ENCODE data around the gene AGTRAP.

AGTRAP gene

DNA sequence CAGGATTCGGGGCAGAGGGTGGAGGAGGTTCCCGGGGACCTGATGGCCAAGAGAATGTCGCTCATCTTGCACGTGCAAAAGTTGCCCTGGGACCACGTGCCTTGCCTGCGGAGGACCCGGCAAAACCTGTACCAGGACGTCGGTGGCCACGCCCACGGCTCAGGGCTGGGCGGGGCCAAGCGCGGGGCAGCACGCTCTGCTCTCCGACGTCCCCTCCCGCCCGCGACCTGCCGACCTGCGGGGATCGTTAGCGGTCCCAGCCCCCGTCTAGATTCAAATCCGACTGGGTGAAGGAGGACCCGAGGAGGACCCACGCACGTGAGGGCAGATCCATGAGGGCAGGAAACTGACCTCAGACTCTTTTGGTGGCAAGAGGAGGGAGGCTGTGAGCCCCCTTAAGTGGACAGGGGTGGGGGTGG lies 26.1 kb downstream of the AGTRAP start, which contains the start of gene C1orf167:
Gene C1orf167, plus strand, starts transcription at position 206 of the 419 bp plus-strand sequence. CDS start 2,208 bp downstream, outside the sequence.
- no peak for DNase-seq (ENCODE audit: low read depth in 2 of 2)

DNA sequence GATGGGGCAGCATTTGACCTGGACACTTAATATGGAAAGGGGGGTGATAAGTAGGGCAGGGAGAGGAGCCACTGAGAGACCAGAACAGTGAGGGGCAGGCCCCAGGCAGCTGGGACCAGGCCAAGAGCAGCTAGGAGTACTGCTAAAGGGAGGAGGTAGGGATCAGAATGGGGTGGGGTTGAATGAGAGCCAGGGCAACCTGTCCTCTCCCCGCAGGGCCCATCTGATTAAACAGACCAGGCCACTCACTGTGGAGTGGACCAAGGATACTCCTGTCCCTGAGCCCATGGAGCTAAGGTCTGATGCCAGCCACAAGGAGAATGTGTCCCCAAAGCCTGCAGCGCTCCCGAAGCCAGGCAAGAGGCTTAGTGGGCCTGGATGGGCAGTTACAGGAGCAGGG lies 28.2 kb downstream of the AGTRAP start:
- no peak for DNase-seq (ENCODE audit: low read depth in 2 of 2)

DNA sequence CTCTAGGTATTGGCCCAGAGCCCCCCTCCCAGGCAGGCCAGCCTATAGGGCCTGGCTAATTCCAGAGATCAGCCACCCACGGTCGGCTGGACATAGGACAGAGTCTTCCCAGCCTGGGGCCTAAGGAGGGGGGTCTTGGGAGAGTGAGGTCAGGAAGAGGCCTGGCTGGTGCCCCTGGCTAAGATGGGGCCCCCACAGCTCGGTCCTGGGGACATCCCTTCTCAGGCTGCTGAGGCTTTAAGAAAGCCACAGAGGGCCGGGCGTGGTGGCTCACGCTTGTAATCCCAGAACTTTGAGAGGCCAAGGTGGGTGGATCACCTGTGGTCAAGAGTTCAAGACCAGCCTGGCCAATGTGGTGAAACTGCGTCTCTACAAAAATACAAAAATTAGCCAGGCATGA lies 28.6 kb downstream of the AGTRAP start:
- DNase-seq (ENCODE audit: low read depth in 2 of 2): no peak

- DNase-seq (ENCODE audit: low read depth in 2 of 2): no peak
Measured at GRCh38 chr1:11765661-11766428, 29.9 kb downstream of the AGTRAP start.

GRCh38 chr1:11766429-11766776 lies 30.5 kb downstream of the AGTRAP start:
- DNase-seq (ENCODE audit: low read depth in 2 of 2): no peak

DNA sequence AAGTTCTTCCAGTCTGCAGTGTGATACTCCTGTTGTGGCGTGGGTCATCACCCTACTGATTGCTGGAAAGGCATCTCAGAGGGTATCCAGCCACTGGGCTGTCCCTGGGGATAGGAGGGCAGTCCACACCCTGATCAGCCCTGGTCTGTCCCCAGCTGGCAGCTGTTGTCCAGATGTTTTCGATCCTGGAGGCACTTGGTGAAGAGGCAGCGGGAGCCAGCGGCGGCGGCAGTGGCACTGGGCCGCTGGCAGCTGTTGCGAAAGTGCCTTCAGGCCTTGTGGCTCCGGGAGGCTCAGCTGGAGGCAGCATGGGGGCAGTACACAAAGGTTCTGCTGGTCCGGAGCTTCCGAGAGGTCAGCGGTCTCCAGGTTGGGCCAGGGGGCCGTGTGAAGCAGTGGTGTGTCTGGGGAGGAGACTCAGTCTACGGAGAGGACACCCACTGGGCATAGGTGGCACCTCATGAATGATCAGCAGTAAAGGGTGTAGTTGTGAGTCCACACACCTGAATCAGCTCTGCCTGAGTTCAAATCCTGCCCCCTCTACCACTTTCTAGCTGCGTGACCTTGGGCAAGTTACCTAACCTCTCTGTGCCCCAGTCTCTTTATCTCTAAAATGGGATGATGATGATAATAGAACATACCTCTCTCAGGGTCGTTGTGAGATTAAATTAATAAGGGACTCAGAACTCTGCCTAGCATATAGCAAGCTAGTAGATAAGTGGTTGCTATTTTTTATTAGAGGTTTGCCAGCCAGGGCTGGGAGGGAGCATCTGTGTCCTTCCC lies 32.2 kb downstream of the AGTRAP start:
- DNase-seq (ENCODE audit: low read depth in 2 of 2): no peak

GRCh38 chr1:11768821-11769220 lies 32.9 kb downstream of the AGTRAP start:
- no peak for DNase-seq (ENCODE audit: low read depth in 2 of 2)

- no peak for DNase-seq (ENCODE audit: low read depth in 2 of 2)
Measured at GRCh38 chr1:11769274-11769673, 33.3 kb downstream of the AGTRAP start.

GRCh38 chr1:11770011-11770410 lies 34.1 kb downstream of the AGTRAP start:
- DNase-seq (ENCODE audit: low read depth in 2 of 2): no peak

- DNase-seq (ENCODE audit: low read depth in 2 of 2): no peak
Measured at GRCh38 chr1:11771481-11772043, 35.6 kb downstream of the AGTRAP start.

DNA sequence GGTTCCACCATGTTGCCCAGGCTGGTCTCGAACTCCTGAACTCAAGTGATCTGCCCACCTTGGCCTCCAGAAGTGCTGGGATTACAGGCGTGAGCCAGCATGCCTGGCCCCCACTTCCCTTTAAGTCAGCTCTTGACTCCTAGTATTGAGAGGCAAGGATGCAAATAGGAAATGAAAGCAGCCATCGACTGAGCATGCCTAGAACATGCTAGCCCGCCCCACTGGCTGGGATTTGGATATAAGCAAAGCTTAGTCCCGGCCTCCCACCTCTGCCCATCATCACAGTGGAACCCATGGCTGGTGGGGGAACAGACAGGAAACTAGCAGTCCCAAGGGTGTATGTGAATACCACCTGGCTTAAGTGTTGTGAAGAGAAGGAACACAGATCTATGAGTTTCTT lies 36.5 kb downstream of the AGTRAP start:
- no peak for DNase-seq (ENCODE audit: low read depth in 2 of 2)

- no peak for DNase-seq (ENCODE audit: low read depth in 2 of 2)
Measured at GRCh38 chr1:11774753-11775152, 38.8 kb downstream of the AGTRAP start.

DNA sequence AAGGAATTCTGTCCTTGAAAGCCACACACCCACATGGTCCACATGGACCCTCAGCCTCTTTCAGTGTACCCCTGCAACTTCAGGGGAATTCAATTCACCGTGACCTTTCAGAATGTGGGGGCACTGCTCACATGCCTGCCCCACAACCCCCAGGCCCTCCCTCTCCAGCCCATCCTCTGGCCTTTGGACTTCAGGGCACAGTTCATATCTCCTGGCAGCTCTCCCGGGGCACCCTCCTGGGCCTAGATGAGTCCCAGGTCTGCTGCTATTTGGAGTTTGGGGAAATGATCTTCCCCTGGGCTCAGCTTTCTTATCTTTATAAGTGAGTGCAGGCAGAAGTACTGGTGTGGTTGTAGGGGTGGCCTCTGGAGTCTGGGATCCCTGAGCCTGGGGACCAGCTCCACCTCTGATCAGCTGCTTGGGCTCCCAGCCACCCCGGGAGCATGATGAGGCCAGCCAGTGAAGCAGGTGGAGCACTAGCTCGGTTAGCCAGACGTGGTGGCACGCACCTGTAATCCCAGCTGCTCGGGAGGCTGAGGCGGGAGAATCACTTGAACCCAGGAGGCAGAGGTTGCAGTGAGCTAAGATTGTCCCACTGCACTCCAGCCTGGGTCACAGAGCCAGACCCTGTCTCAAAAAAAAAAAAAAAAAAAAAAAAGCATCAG lies 41.9 kb downstream of the AGTRAP start:
- DNase-seq (ENCODE audit: low read depth in 2 of 2): no peak

DNA sequence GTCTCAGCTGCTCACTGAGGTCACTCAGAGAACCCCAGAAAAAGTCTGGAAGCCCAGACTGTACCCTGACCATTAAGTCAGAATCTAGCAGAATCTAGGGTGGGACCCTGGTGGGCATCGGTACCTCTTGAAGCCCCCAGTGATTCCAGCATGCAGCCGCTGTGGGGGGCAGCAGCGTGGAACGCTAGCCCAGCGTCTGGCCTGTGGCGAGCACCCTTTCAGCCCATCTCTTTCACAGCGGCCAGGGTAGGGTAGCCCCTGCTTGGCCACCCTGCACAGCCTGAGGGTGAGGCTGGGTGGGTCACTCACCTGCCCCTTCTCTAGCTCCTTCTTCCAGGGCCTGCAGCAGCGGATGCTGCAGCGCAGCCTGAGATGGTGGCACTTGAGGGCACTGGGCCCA lies 42.4 kb downstream of the AGTRAP start:
- DNase-seq (ENCODE audit: low read depth in 2 of 2): no peak

DNA sequence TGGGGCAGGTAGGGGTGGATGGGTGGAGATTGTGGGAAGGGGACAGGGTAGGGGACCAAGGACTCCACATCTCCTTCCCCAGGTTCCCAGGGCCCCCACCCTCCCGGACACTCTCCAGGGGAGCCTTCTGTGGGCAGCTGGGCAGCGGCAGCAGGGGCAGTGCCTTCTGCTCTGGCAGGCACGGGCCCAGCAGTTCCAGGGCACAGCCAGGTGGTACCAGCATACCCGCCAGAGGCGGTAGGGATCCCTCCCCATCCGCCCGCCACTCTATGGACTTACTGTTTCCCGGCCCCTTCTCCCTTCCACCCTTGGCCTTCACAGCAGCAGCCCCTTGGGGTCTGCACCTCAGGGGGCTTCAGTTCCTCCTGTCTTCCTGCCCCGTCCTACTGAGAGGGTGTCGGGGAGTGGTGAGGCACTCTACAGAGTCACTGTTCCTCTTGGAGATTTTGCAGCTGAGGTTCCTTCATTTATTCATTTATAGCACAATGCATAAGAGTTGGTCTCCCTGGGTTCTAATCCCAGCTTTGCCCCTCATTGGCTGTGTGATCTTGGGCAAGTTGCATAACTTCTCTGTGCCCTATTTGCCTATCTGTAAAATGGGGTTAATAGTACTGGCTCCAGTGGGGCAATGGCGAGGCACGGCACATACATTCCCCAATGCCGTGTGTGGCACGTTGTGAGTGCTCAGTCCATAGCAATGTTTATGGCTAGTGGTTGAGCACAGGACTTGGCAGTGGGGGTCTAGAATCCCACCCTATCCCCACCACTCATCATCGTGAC lies 43.1 kb downstream of the AGTRAP start:
- no peak for DNase-seq (ENCODE audit: low read depth in 2 of 2)

GRCh38 chr1:11779715-11780379 lies 43.9 kb downstream of the AGTRAP start:
- DNase-seq (ENCODE audit: low read depth in 2 of 2): no peak

DNA sequence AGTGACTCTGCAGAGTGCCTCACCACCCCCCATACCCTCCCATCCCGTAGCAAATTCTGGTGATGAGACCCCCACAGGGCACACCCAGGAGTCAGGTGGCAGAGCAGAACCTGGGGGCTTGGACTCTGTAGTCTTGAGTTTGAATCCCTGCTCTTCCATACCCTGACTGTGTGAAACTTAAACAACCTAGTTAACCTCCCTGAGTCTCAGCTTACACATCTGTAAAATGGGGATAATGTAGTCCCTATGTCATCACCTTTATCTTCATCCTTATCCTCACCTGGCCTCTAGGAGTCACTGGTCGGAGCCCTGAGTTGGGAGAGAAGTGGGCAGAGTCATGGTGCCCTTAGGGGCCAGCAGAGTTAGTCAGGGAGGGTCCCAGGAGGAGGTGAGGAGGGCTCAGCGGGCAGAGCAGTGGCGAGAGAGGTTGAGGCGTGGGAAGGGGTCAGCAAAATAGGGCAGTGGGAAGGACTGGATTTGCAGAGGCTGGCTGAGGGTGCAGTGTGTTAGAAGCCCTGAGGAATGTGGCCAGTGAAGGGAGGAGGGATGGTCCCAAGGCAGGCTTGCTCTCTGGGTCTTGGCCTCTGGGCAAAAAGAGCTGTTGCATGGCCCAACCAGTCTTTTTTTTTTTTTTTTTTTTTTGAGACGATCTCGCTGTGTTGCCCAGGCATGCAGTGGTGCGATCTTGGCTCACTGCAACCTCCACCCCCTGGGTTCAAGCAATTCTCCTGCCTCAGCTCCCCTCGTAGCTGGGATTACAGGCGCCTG lies 44.6 kb downstream of the AGTRAP start:
- DNase-seq (ENCODE audit: low read depth in 2 of 2): no peak

GRCh38 chr1:11781297-11781696 lies 45.4 kb downstream of the AGTRAP start:
- DNase-seq (ENCODE audit: low read depth in 2 of 2): no peak

DNA sequence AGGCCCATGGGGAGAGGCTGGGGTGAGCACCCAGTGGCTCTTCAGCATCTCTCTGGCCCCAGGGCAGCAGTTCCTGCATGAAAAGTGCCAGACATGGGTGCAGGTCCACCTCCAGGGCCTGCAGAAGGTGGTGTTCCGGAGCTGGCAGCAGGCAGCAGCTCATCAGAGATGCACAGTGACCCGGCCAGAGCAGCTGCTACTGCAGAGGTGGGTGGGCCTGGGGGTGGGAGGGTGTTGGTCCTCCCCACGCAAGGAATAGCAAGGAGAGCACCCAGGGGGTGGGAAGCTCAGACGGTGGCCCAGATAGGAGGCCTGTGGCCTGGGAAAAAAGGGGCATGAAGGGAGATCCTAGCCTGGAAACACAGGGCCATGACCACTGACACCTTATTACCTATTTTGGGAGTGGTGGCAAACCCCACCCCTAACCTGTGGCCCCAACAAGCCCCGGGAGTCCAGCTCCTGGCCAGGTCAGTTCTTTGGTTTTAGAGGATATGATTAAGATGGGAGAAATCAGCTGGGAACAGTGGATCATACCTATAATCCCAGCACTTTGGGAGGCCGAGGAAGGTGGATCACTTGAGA lies 46.3 kb downstream of the AGTRAP start:
- DNase-seq (ENCODE audit: low read depth in 2 of 2): no peak

DNA sequence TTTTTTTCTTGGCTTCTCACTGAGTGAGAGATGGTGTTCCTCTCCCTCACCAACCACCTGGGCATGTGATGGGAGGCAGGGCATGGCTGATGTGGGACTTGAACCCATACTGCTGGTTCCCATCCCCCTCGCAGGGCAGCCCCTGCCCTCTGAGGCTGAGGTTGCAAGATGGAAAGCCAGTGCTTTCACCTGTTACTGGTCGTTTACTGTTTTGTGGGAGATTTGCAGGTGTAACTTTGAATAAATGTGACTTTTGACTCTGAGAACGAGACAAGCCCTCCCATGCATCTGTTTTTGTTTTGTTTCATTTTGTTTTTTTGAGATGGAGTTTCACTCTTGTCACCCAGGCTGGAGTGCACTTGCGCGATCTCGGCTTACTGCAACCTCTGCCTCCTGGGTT lies 47.6 kb downstream of the AGTRAP start:
- DNase-seq (ENCODE audit: low read depth in 2 of 2): no peak
